ENCODE results near the gene MUCL3. TPM values are rescaled to one million over a fixed set of nuclear protein-coding genes. Genes with fewer than 3 reads are reported as not detected.

The MUCL3 gene
- total and polyA plus RNA-seq, 10 of the 15 experiments (the other 5 are each of a cell fraction or from before 2014, with no cell fraction given): 0.03 to 1.4 (median 0.61) TPM

GRCh38 chr6:30955367-30956042, 14.7 kb downstream of the MUCL3 start (continued):
- peak; percentile 99 for TF ChIP-seq TAF1 (IDR thresholded peaks at IDR 0.05; ENCODE audit: borderline replicate concordance, low read depth, low read length)
- no peak for TF ChIP-seq CEBPZ (IDR thresholded peaks at IDR 0.05; ENCODE audit: low read depth, low read length)
- TF ChIP-seq SREBF2 (IDR thresholded peaks at IDR 0.05; ENCODE audit: low read length): no peak
- peak; percentile 32; the same call in 1 of the 2 replicates for TF ChIP-seq RB1 (IDR thresholded peaks at IDR 0.05; ENCODE audit: borderline replicate concordance)
- TF ChIP-seq RUNX3 (IDR thresholded peaks at IDR 0.05; ENCODE audit: low read length): peak; percentile 81
- no peak for TF ChIP-seq CEBPB (IDR thresholded peaks at IDR 0.05; ENCODE audit: borderline replicate concordance in 1 of 2, low read depth in 2 of 2, low read length in 2 of 2)
- TF ChIP-seq CREM (IDR thresholded peaks at IDR 0.05; ENCODE audit: low read depth): peak; percentile 46; the same call in 1 of the 2 replicates
- peak; percentile 54; the same call in 1 of the 2 replicates for TF ChIP-seq MTA2 (IDR thresholded peaks at IDR 0.05; ENCODE audit: low read depth)
- TF ChIP-seq RAD21 (IDR thresholded peaks at IDR 0.05; ENCODE audit: insufficient read depth, low read depth, low read length): no peak
- no peak for TF ChIP-seq RAD51 (IDR thresholded peaks at IDR 0.05)
- TF ChIP-seq ZSCAN29 (IDR thresholded peaks at IDR 0.05): no peak
- TF ChIP-seq HDAC2 (IDR thresholded peaks at IDR 0.05): no peak
- TF ChIP-seq GABPA (IDR thresholded peaks at IDR 0.05; ENCODE audit: low read depth): peak; percentile 90
- TF ChIP-seq IKZF1 (conservative IDR thresholded peaks at IDR 0.05): peak; percentile 82
- TF ChIP-seq POLR2AphosphoS5 (IDR thresholded peaks at IDR 0.05; ENCODE audit: low read length): peak; percentile 60; the same call in 1 of the 2 replicates
- no peak for TF ChIP-seq E4F1 (IDR thresholded peaks at IDR 0.05; ENCODE audit: borderline replicate concordance, partially characterized antibody)
- no peak for TF ChIP-seq JUNB (IDR thresholded peaks at IDR 0.05)
- no peak for TF ChIP-seq ZBTB33 (IDR thresholded peaks at IDR 0.05)
- no peak for TF ChIP-seq TBL1XR1 (IDR thresholded peaks at IDR 0.05; ENCODE audit: low read depth, low read length)
- TF ChIP-seq ZNF24 (IDR thresholded peaks at IDR 0.05): no peak
- TF ChIP-seq USF1 (IDR thresholded peaks at IDR 0.05; ENCODE audit: borderline replicate concordance, extremely low read length, insufficient read depth, low read depth, low read length): no peak
- TF ChIP-seq SMARCA5 (IDR thresholded peaks at IDR 0.05): no peak
- no peak for TF ChIP-seq ESRRA (IDR thresholded peaks at IDR 0.05; ENCODE audit: low read length)
